H9 (cell line): Measurements from ENCODE around the gene MRPL41. TPM values are rescaled to one million over a fixed set of nuclear protein-coding genes. Genes with fewer than 3 reads are reported as not detected.
"Not testable (repeated sequence)": the region's sequence is repeated elsewhere in the genome, so short reads cannot be mapped to it uniquely, and the experiment has no call there.

ENCODE experiments used
- DNase-seq: peaks from one replicate; pipeline ENCODE4 v3.0.0-alpha.2; 2017
- H2AFZ ChIP-seq: one replicate; pipeline ENCODE4 v1.6.1; 2013; ENCODE audit warnings: mild to moderate bottlenecking, low read length, control low read depth, moderate library complexity
- H2AK5ac ChIP-seq: 2 replicates; pipeline ENCODE4 v1.6.1; 2013; ENCODE audit warnings: low read length, control low read depth, mixed read lengths; ENCODE audit not compliant: insufficient read length
- H2BK120ac ChIP-seq: one replicate; pipeline ENCODE4 v1.6.1; 2013; ENCODE audit warnings: low read depth, mild to moderate bottlenecking, low read length, control low read depth, inconsistent platforms; ENCODE audit not compliant: poor library complexity, severe bottlenecking
- H2BK12ac ChIP-seq: 2 replicates; pipeline ENCODE4 v1.6.1; 2013; ENCODE audit warnings: low read length, control low read depth, mixed read lengths, low read depth; ENCODE audit not compliant: insufficient read length
- H2BK15ac ChIP-seq: 2 replicates; pipeline ENCODE4 v1.6.1; 2013; ENCODE audit warnings: low read depth, low read length, control low read depth
- H2BK20ac ChIP-seq: one replicate; pipeline ENCODE4 v1.6.1; 2013; ENCODE audit warnings: low read depth, mild to moderate bottlenecking, low read length, control low read depth, inconsistent platforms; ENCODE audit not compliant: poor library complexity, severe bottlenecking
- H2BK5ac ChIP-seq: 2 replicates; pipeline ENCODE4 v1.6.1; 2013; ENCODE audit warnings: low read length, control low read depth, mixed read lengths; ENCODE audit not compliant: insufficient read length
- H3K14ac ChIP-seq: 2 replicates; pipeline ENCODE4 v1.6.1; 2013; ENCODE audit warnings: low read length, control low read depth; ENCODE audit not compliant: insufficient read depth
- H3K18ac ChIP-seq: 2 replicates; pipeline ENCODE4 v1.6.1; 2013; ENCODE audit warnings: low read depth, mild to moderate bottlenecking, mixed read lengths, low read length, control low read depth; ENCODE audit not compliant: insufficient read length
- H3K23ac ChIP-seq: 2 replicates; pipeline ENCODE4 v1.6.1; 2013; ENCODE audit warnings: low read length, control low read depth, mixed read lengths, low read depth; ENCODE audit not compliant: insufficient read length
- H3K23me2 ChIP-seq: 2 replicates; pipeline ENCODE4 v1.6.1; 2013; ENCODE audit warnings: low read depth, mild to moderate bottlenecking, mixed read lengths, low read length, control low read depth; ENCODE audit not compliant: insufficient read length, poor library complexity, severe bottlenecking
- H3K27ac ChIP-seq: 2 replicates; pipeline ENCODE4 v1.5.1; 2013; ENCODE audit warnings: low read length, control low read depth, mixed read lengths, low read depth; ENCODE audit not compliant: insufficient read length
- H3K27me3 ChIP-seq: 2 replicates; pipeline ENCODE4 v1.6.1; 2013; ENCODE audit warnings: low read length, control low read depth, inconsistent platforms; ENCODE audit not compliant: insufficient read depth
- H3K4ac ChIP-seq: 2 replicates; pipeline ENCODE4 v1.6.1; 2013; ENCODE audit warnings: low read depth, mild to moderate bottlenecking, control low read depth, inconsistent platforms, low read length, moderate library complexity
- H3K4me1 ChIP-seq: 2 replicates; pipeline ENCODE4 v1.6.1; 2013; ENCODE audit warnings: low read length, control low read depth, inconsistent platforms; ENCODE audit not compliant: insufficient read depth
- H3K4me2 ChIP-seq: 2 replicates; pipeline ENCODE4 v1.6.1; 2013; ENCODE audit warnings: low read length, control low read depth, mixed read lengths; ENCODE audit not compliant: insufficient read length, insufficient read depth
- H3K56ac ChIP-seq: 2 replicates; pipeline ENCODE4 v1.6.1; 2013; ENCODE audit warnings: low read depth, mild to moderate bottlenecking, mixed read lengths, low read length, control low read depth; ENCODE audit not compliant: insufficient read length
- H3K79me1 ChIP-seq: 2 replicates; pipeline ENCODE4 v1.6.1; 2013; ENCODE audit warnings: low read depth, mild to moderate bottlenecking, moderate library complexity, low read length, control low read depth, inconsistent platforms; ENCODE audit not compliant: insufficient read depth, poor library complexity, severe bottlenecking
- H3K79me2 ChIP-seq: 2 replicates; pipeline ENCODE4 v1.6.1; 2013; ENCODE audit warnings: low read length, control low read depth, inconsistent platforms; ENCODE audit not compliant: insufficient read depth
- H3K9ac ChIP-seq: 2 replicates; pipeline ENCODE4 v1.6.1; 2013; ENCODE audit warnings: low read length, control low read depth, mixed read lengths; ENCODE audit not compliant: insufficient read length; ENCODE audit errors: extremely low read depth
- H3K9me3 ChIP-seq: one replicate; pipeline ENCODE4 v1.6.1; 2013; ENCODE audit warnings: low read depth, low read length, inconsistent platforms; ENCODE audit not compliant: control insufficient read depth
- H3T11ph ChIP-seq: one replicate; pipeline ENCODE4 v1.6.1; 2013; ENCODE audit warnings: mild to moderate bottlenecking, low read length, control low read depth, inconsistent platforms
- H4K20me1 ChIP-seq: one replicate; pipeline ENCODE4 v1.6.1; 2013; ENCODE audit not compliant: control insufficient read depth, insufficient read length, insufficient read depth
- H4K5ac ChIP-seq: 2 replicates; pipeline ENCODE4 v1.6.1; 2013; ENCODE audit warnings: low read depth, mild to moderate bottlenecking, mixed read lengths, low read length, control low read depth; ENCODE audit not compliant: insufficient read length
- H4K8ac ChIP-seq: replicated peaks from 2 replicates; pipeline ENCODE4 v1.6.1; 2013; ENCODE audit warnings: low read length, control low read depth, mixed read lengths, low read depth; ENCODE audit not compliant: insufficient read length
- H4K91ac ChIP-seq: 2 replicates; pipeline ENCODE4 v1.6.1; 2013; ENCODE audit warnings: low read depth, mild to moderate bottlenecking, moderate library complexity, mixed read lengths, low read length, control low read depth; ENCODE audit not compliant: insufficient read length
- H3K27ac Mint-ChIP-seq, 3 experiments: 2 replicates in 2 of 3; 3 replicates in 1 of 3; pipeline ENCODE4 v1.8.0; 2020 to 2021; ENCODE audit warnings: mixed read lengths in 3 of 3, mild to moderate bottlenecking in 1 of 3, moderate library complexity in 1 of 3
- H3K27me3 Mint-ChIP-seq: 2 replicates; pipeline ENCODE4 v1.8.0; 2021; ENCODE audit warnings: low read depth, mild to moderate bottlenecking, moderate library complexity, mixed read lengths
- H3K36me3 Mint-ChIP-seq, 3 experiments: 2 replicates in 2 of 3; 3 replicates in 1 of 3; pipeline ENCODE4 v1.8.0; 2020 to 2021; ENCODE audit warnings: low read depth in 3 of 3, mixed read lengths in 3 of 3; ENCODE audit not compliant: insufficient read depth in 1 of 3
- H3K4me1 Mint-ChIP-seq, 2 experiments: 2 replicates each; pipeline ENCODE4 v1.8.0; 2020; ENCODE audit warnings: mixed read lengths in 2 of 2
- H3K4me3 Mint-ChIP-seq, 2 experiments: 2 replicates in 1 of 2; 3 replicates in 1 of 2; pipeline ENCODE4 v1.8.0; 2020 to 2021; ENCODE audit warnings: mild to moderate bottlenecking in 2 of 2, mixed read lengths in 2 of 2, moderate library complexity in 1 of 2
- H3K9me3 Mint-ChIP-seq, 2 experiments: 2 replicates in 1 of 2; 3 replicates in 1 of 2; pipeline ENCODE4 v1.8.0; 2020; ENCODE audit warnings: mild to moderate bottlenecking in 2 of 2, mixed read lengths in 2 of 2, moderate library complexity in 1 of 2
- WGBS: extraction: QIAGEN DNeasy Blood & Tissue Kit; methylation state at CpG from one replicate; pipeline ENCODE4 v1.1.7; 2013; ENCODE audit warnings: missing lambda C conversion rate, low lambda C conversion rate, mixed read lengths; ENCODE audit not compliant: insufficient read length; ENCODE audit errors: extremely low coverage; 5-methylcytosine and 5-hydroxymethylcytosine counted together
- total RNA-seq: library from RNA; stranded (reverse); gene quantifications from 2 replicates; pipeline ENCODE4 v1.2.1, GENCODE V29; 2021
- TF ChIP-seq, protein P1 (sequence below): fragments of 200-600 bp; sonication (generic); conservative IDR thresholded peaks from 3 replicates; pipeline ENCODE4 v1.8.0; 2021; ENCODE audit warnings: antibody characterized with exemption, mild to moderate bottlenecking

Gene MRPL41
- total RNA-seq, 1 experiment from 2014 or later = 52.2 TPM

DNA sequence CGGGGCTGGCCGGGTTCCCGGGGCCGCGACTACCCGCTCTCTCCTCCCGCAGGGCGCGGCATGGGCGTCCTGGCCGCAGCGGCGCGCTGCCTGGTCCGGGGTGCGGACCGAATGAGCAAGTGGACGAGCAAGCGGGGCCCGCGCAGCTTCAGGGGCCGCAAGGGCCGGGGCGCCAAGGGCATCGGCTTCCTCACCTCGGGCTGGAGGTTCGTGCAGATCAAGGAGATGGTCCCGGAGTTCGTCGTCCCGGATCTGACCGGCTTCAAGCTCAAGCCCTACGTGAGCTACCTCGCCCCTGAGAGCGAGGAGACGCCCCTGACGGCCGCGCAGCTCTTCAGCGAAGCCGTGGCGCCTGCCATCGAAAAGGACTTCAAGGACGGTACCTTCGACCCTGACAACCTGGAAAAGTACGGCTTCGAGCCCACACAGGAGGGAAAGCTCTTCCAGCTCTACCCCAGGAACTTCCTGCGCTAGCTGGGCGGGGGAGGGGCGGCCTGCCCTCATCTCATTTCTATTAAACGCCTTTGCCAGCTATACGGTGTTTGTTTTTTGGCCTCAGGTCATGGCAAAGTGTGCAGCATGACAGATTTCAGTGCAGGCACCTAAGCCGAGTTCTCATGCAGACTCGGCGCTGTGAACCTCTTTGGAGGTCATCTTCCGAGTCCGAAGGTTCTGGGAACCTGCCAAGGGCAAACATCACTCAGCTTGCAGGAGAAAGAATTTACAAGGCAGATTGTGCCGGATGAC, 516 bp downstream of the MRPL41 start:
- Mint-ChIP-seq H3K9me3 (peaks cover 4 to 6% of the 10 kb centered on the region in 2 experiments), H3K4me1 (peaks cover 6 to 7% of the 10 kb centered on the region in 2 experiments; a peak in 3 of 4 replicates), H3K36me3 (peaks cover 20 to 38% (median 38%) of the 10 kb centered on the region in 3 experiments), H3K27ac (peak overlapping the region in 2 of 3 experiments; percentile 49 to 62; a peak in 2 of 7 replicates), H3K4me3 (peak overlapping the region; percentile 78 to 85), H3K27me3 (no peaks in the 10 kb centered on the region; the same call in 1 of the 2 replicates)
- Histone ChIP-seq H3K27me3 (no peaks in the 10 kb centered on the region), H2BK12ac (no peak overlapping the region), H3K23ac (no peak overlapping the region), H3K4ac (no peak overlapping the region), H3K56ac (no peak overlapping the region), H3T11ph (no peak overlapping the region), H2AFZ (no peak overlapping the region), H2BK120ac (no peak overlapping the region), H3K27ac (no peak overlapping the region), H3K23me2 (peaks cover 10% of the 10 kb centered on the region), H3K18ac (peak overlapping the region; percentile 77), H3K14ac (peak overlapping the region; percentile 93), H4K5ac (no peak overlapping the region), H2BK20ac (no peak overlapping the region), H2AK5ac (no peak overlapping the region), H4K8ac (no peak overlapping the region), H2BK15ac (no peak overlapping the region), H3K4me2 (peak overlapping the region; percentile 80), H3K79me2 (no peaks in the 10 kb centered on the region), H4K20me1 (no peaks in the 10 kb centered on the region), H2BK5ac (no peak overlapping the region), H3K79me1 (no peaks in the 10 kb centered on the region), H3K9ac (peak overlapping the region; percentile 36), H3K4me1 (no peaks in the 10 kb centered on the region), H3K9me3 (no peaks in the 10 kb centered on the region), H4K91ac (no peak overlapping the region)
- DNase-seq = no peak
- no CpG with 5 or more reads among the region's 58 CpGs for WGBS
- TF ChIP-seq, protein P1, sequence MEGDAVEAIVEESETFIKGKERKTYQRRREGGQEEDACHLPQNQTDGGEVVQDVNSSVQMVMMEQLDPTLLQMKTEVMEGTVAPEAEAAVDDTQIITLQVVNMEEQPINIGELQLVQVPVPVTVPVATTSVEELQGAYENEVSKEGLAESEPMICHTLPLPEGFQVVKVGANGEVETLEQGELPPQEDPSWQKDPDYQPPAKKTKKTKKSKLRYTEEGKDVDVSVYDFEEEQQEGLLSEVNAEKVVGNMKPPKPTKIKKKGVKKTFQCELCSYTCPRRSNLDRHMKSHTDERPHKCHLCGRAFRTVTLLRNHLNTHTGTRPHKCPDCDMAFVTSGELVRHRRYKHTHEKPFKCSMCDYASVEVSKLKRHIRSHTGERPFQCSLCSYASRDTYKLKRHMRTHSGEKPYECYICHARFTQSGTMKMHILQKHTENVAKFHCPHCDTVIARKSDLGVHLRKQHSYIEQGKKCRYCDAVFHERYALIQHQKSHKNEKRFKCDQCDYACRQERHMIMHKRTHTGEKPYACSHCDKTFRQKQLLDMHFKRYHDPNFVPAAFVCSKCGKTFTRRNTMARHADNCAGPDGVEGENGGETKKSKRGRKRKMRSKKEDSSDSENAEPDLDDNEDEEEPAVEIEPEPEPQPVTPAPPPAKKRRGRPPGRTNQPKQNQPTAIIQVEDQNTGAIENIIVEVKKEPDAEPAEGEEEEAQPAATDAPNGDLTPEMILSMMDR = no peak

DNA sequence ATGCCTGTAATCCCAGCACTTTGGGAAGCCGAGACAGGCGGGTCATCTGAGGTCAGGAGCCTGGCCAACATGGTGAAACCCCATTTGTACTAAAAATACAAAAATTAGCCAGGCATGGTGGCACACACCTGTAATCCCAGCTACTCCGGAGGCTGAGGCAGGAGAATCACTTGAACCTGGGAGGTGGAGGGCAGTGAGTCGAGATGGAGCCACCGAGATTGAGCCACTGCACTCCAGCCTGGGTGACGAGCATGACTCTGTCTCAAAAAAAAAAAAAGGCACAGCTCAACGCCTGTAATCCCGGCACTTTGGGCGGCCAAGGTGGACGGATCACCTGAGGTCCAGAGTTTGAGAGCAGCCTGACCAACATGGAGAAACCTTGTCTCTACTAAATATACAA, 2.0 kb downstream of the MRPL41 start:
- not testable (repeated sequence) for H3T11ph ChIP-seq, DNase-seq, H3K79me2 ChIP-seq, H3K9ac ChIP-seq, H3K4me1 Mint-ChIP-seq, H3K23ac ChIP-seq, H2BK20ac ChIP-seq, H2BK12ac ChIP-seq, H4K91ac ChIP-seq, H3K4me1 ChIP-seq, H3K4me3 Mint-ChIP-seq, H3K27ac Mint-ChIP-seq, H3K27me3 Mint-ChIP-seq, H2BK120ac ChIP-seq, H2AK5ac ChIP-seq, H3K27me3 ChIP-seq, H3K9me3 ChIP-seq, H3K14ac ChIP-seq, H4K20me1 ChIP-seq, H3K79me1 ChIP-seq, H3K56ac ChIP-seq, H3K27ac ChIP-seq, H4K8ac ChIP-seq, H2BK15ac ChIP-seq, H3K4me2 ChIP-seq, H4K5ac ChIP-seq, H3K9me3 Mint-ChIP-seq, H3K4ac ChIP-seq, H2AFZ ChIP-seq, H3K23me2 ChIP-seq, H2BK5ac ChIP-seq, H3K18ac ChIP-seq
- WGBS = no CpG with 5 or more reads among the region's 10 CpGs
- H3K36me3 Mint-ChIP-seq = peaks cover 25 to 44% (median 42%) of the 10 kb centered on the region in 3 experiments
